ENCODE data around the gene ZNF358.
"Not testable (repeated sequence)": the region's sequence is repeated elsewhere in the genome, so short reads cannot be mapped to it uniquely, and the experiment has no call there.

Gene ZNF358

GRCh38 chr19:7521551-7522071, 5.7 kb downstream of the ZNF358 start:
- DNase-seq = no peak

DNA sequence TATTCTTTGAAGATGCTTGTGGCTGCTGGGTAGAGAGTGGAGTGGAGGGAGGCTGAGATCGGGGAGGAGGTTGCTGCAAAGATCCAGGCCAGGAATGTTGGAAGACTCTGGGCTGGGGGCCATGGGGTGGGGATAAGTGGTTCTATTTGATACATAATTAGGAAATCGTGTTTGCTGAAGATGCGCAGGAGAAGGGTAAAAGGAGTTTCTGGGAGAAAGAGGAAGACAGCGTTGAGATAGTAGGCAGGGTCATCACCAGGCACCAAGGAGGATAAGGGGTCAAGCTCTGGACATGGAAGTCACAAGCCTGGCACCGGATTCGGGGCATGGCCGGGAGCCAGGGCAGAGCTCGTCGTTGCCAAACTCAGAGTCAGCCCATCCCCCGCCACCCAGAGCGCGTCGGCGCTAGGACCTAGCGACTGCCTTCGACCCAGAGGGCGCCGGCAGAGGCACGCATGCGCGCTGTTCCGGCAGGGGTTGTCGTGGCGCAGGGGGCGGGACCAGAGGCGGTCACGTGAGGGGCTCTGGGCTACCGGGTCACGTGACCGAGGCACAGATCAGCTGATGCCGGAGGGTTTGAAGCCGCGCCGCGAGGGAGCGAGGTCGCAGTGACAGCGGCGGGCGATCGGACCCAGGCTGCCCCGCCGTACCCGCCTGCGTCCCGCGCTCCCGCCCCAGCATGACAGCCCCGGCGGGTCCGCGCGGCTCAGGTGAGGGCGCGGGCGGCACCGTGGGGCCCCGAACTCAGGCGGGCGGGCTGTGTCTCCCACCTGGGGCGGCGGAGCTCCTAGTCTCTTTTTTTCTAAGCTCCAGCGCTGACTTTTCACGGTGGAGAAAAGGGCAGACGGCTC, 6.4 kb downstream of the ZNF358 start, which contains the start of gene MCOLN1:
MCOLN1 (plus strand) TSS at position 553 of the 851 bp plus-strand sequence; CDS start at position 680, 127 bp downstream.
- peak; percentile 92 for DNase-seq

- DNase-seq = no peak
These were observed 7.2 kb downstream of the ZNF358 start for GRCh38 chr19:7522923-7523667.

DNA sequence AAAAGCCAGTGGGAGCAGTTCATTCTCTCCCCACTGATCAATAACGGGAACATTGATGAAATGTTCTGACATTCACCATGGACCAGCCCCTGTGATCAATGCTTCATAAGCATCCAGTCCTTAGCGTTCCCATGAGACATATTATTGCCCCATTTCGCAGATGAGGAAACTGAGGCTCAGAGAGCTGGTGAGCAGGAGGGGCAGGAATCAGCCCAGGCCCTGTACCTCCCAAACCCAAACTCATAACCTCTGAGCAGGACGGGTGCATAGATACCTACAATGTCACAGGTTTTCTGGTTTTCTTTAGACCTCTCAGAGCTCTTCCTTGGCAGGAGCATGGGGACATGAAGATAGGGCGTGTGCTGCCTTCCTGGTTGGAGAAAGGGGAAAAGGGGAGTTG, 8.6 kb downstream of the ZNF358 start:
- no peak for DNase-seq

- DNase-seq = no peak
These were observed 9.3 kb downstream of the ZNF358 start for GRCh38 chr19:7524992-7525739.

DNA sequence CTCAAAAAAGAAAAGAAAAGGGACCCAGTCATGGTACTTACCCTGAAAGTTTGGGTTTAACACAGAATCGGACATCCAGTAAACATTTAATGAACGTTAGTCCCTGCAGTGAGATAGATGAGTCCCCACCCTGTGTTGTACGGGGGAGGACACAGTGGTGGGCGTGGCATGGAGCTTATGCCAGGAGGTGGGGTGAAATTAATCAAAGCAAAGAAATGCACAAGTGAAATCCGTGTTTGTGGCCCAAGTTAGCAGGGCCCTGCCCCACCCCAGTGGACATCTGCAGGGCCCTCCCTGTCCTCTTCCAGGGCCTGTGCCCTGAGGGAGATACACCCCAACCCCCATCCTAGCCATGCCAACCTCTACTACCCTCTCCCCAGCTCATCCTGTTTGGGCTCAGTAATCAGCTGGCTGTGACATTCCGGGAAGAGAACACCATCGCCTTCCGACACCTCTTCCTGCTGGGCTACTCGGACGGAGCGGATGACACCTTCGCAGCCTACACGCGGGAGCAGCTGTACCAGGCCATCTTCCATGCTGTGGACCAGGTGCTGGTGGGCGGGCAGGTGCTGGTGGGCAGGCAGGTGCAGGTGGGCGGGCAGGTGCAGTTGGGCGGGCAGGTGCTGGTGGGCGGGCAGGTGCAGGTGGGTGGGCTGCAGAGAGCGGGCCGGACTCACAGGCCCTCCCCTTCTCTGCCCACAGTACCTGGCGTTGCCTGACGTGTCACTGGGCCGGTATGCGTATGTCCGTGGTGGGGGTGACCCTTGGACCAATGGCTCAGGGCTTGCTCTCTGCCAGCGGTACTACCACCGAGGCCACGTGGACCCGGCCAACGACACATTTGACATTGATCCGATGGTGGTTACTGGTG, 10.4 kb downstream of the ZNF358 start:
- DNase-seq = no peak

DNA sequence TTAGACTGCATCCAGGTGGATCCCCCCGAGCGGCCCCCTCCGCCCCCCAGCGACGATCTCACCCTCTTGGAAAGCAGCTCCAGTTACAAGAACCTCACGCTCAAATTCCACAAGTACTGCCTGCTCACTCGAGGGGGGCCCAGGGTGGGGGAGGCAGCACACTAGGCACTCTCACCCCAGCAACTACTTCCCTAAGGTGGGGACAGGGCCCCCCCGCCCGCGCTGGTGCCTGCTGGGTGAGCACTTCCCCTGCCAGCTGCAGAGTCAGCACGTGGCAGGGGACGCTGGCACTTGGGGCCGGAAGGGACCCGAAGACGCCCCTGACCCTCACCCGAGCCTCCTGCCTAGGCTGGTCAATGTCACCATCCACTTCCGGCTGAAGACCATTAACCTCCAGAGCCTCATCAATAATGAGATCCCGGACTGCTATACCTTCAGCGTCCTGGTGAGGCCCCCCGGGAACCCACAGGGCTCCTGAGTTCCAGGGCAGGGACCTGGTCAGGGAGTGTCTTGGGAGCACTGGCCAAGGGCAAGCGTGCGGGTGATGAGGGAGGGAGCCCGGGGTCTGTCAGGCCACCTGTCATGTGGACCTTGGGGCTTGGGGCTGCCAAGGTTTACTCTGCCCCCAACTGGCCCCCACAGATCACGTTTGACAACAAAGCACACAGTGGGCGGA, 11.8 kb downstream of the ZNF358 start:
- DNase-seq = no peak

- no peak for DNase-seq
These were observed 12.3 kb downstream of the ZNF358 start for GRCh38 chr19:7528192-7528519.

DNA sequence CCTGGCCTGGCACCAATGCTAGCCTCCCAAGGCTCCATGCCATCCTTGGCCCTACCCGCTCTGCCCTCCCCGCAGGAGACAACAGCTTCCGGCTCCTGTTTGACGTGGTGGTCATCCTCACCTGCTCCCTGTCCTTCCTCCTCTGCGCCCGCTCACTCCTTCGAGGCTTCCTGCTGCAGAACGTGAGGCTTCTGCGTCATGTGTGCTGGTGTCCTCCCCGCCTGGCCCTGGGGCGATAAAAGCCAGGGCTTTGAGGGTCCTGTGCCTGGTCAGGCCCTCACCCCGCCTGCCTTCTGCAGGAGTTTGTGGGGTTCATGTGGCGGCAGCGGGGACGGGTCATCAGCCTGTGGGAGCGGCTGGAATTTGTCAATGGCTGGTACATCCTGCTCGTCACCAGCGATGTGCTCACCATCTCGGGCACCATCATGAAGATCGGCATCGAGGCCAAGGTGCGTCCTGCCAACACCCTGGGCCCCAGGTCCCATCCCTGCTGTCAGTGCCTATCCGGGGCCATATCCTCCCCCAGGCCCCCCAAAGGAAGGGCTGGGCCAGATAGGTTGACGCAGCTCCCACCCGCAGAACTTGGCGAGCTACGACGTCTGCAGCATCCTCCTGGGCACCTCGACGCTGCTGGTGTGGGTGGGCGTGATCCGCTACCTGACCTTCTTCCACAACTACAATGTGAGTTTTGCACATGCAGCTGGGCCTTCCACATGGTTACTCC, 12.8 kb downstream of the ZNF358 start:
- DNase-seq = no peak

DNA sequence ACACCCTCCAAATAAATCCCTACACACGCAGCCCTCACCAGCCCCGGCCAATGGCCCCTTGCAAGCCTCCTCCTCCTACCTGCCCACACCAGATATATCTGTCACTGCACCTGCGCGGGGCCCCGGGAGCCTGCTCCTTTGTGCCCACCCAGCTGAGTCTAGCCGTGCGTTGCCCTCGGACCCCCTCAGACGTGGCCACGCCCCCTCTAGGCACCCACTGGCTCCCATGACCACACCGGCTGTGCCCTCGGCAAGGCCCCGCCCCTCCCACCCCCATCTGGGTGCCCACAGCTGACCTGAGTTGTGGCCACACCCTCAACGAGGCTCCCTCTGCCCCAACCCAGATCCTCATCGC, 13.3 kb downstream of the ZNF358 start:
- no peak for DNase-seq

DNA sequence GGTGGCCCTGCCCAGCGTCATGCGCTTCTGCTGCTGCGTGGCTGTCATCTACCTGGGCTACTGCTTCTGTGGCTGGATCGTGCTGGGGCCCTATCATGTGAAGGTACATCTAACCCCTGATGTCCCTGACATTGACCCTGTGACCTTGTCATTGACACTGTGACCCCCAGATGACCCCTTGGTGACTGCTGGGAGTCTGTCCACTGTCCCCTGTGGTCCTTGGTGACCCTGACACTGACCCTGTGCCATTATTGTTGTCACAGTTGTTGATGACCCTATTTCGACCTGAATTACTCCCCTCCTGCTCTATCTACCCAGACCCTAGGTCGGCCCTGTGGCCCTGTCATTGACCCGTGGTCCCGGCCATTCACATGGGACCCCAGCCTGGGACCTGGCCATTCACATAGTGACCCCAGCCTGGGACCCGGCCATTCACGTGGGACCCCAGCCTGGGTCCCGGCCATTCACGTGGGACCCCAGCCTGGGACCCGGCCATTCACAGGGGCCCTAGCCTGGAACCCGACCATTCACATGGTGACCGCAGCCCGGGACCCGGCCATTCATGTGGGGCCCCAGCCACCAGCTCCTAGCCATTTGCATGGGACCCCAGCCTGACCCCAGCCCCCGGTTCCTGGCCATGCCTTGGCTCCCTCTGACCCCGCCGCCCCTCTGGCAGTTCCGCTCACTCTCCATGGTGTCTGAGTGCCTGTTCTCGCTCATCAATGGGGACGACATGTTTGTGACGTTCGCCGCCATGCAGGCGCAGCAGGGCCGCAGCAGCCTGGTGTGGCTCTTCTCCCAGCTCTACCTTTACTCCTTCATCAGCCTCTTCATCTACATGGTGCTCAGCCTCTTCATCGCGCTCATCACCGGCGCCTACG, 13.9 kb downstream of the ZNF358 start:
- no peak for DNase-seq

- no peak for DNase-seq
These were observed 17.5 kb downstream of the ZNF358 start for GRCh38 chr19:7533281-7533885.

GRCh38 chr19:7533925-7534480, 18.1 kb downstream of the ZNF358 start:
- DNase-seq = peak; percentile 62

DNA sequence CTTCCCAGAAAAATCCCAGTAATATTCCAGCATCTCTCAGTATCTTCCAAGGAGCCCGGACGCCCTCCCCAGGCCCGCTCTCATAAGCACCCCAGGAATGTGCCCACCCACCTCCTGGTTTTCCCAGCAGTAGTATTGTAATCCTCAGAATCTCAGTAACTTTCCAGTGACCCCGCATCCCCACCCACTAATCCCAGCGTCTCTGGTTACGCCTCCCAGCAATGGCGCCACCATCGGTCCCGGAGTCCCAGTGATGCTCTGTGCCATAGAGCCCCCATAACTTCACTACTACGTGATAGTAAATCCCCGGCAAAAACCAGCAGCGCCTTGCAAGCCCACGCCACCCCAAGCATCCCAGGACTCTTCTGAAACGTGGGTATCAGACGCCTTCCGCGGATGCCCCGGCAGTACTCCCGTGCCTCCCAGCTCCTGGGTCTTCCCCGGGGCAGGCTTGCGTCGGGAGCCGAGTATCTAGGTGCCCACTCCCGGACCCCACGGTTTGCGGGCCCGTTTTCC, 18.7 kb downstream of the ZNF358 start:
- DNase-seq = peak; percentile 25

GRCh38 chr19:7535047-7535997, 19.4 kb downstream of the ZNF358 start, which contains the start of gene PNPLA6:
Gene PNPLA6, plus strand, starts transcription at chr19:7535717. Its CDS starts 72 bp downstream, at chr19:7535789.
- peak; percentile 86 for DNase-seq

- no peak for DNase-seq
These were observed 20.2 kb downstream of the ZNF358 start for GRCh38 chr19:7535998-7536695.

DNA sequence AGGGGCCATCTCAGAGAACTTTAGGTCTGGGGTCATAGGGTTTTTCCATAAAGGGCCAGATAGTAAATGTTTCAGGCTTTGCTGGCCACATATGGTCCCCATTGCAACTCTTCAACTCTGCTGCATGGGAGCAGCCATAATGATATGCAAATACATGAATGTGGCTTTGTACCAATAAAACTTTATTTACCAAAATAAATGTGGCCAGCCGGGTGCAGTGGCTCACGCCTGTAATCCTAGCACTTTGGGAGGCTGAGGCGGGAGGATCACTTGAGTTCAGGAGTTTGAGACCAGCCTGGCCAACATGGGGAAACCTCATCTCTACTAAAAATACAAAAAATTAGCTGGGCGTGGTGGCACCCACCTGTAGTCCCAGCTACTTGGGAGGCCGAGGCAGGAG, 23.1 kb downstream of the ZNF358 start:
- not testable (repeated sequence) for DNase-seq

Measured in NCI-H510A treated with DMSO at 0.1 percent for 48 hours (cell line).